KMS-11 (cell line): ENCODE measurements around the gene FOXN1.

Source experiments
- H2AFZ ChIP-seq: fragments of 200-600 bp; sonication (generic); 2 replicates; pipeline ENCODE4 v1.6.1; 2016; ENCODE audit warnings: antibody characterized with exemption, mixed run types, low read depth
- H3K27ac ChIP-seq: fragments of 200-600 bp; sonication (generic); 2 replicates; pipeline ENCODE4 v1.6.1; 2016; ENCODE audit warnings: mild to moderate bottlenecking, mixed run types
- H3K27me3 ChIP-seq: fragments of 200-600 bp; sonication (generic); 2 replicates; pipeline ENCODE4 v1.6.1; 2017; ENCODE audit warnings: mild to moderate bottlenecking, low read depth, mixed run types, moderate library complexity; ENCODE audit not compliant: insufficient read depth
- H3K36me3 ChIP-seq: fragments of 200-600 bp; sonication (generic); 2 replicates; pipeline ENCODE4 v1.6.1; 2017; ENCODE audit warnings: mild to moderate bottlenecking, mixed run types; ENCODE audit not compliant: insufficient read depth
- H3K4me1 ChIP-seq: fragments of 200-600 bp; sonication (generic); 2 replicates; pipeline ENCODE4 v1.6.1; 2016; ENCODE audit warnings: mild to moderate bottlenecking, low read depth, mixed run types; ENCODE audit not compliant: poor library complexity, severe bottlenecking
- H3K4me2 ChIP-seq: fragments of 200-600 bp; sonication (generic); 2 replicates; pipeline ENCODE4 v1.7.0; 2016; ENCODE audit warnings: mild to moderate bottlenecking, mixed run types
- H3K4me3 ChIP-seq: fragments of 200-600 bp; sonication (generic); IDR thresholded peaks from 2 replicates; pipeline ENCODE4 v1.6.1; 2017; ENCODE audit warnings: low read depth, low read length, mixed read lengths; ENCODE audit not compliant: insufficient read depth
- H3K79me2 ChIP-seq: fragments of 200-600 bp; sonication (generic); 2 replicates; pipeline ENCODE4 v1.6.1; 2016; ENCODE audit warnings: low read depth, mixed run types; ENCODE audit not compliant: insufficient read depth
- H3K9ac ChIP-seq: fragments of 200-600 bp; sonication (generic); 2 replicates; pipeline ENCODE4 v1.6.1; 2016; ENCODE audit warnings: mild to moderate bottlenecking, mixed run types
- H4K20me1 ChIP-seq: fragments of 200-600 bp; sonication (generic); 2 replicates; pipeline ENCODE4 v1.6.1; 2016; ENCODE audit warnings: mild to moderate bottlenecking, mixed run types; ENCODE audit not compliant: insufficient read depth
- TF ChIP-seq, protein P1 (sequence below): fragments of 200-600 bp; sonication (generic); conservative IDR thresholded peaks from 2 replicates; pipeline ENCODE4 v1.6.1; 2017; ENCODE audit warnings: low read depth, mild to moderate bottlenecking, antibody characterized with exemption, low read length, moderate library complexity, mixed read lengths

FOXN1 gene

GRCh38 chr17:28482551-28483199 is 23.5 kb upstream of the FOXN1 start:
- Histone ChIP-seq H4K20me1 (no peaks in the 10 kb centered on the region), H3K4me1 (no peaks in the 10 kb centered on the region), H3K27ac (no peak overlapping the region), H2AFZ (no peak overlapping the region), H3K4me2 (no peak overlapping the region), H3K79me2 (no peaks in the 10 kb centered on the region), H3K9ac (no peak overlapping the region), H3K27me3 (no peaks in the 10 kb centered on the region), H3K36me3 (no peaks in the 10 kb centered on the region), H3K4me3 (no peak overlapping the region)
- TF ChIP-seq, protein P1, sequence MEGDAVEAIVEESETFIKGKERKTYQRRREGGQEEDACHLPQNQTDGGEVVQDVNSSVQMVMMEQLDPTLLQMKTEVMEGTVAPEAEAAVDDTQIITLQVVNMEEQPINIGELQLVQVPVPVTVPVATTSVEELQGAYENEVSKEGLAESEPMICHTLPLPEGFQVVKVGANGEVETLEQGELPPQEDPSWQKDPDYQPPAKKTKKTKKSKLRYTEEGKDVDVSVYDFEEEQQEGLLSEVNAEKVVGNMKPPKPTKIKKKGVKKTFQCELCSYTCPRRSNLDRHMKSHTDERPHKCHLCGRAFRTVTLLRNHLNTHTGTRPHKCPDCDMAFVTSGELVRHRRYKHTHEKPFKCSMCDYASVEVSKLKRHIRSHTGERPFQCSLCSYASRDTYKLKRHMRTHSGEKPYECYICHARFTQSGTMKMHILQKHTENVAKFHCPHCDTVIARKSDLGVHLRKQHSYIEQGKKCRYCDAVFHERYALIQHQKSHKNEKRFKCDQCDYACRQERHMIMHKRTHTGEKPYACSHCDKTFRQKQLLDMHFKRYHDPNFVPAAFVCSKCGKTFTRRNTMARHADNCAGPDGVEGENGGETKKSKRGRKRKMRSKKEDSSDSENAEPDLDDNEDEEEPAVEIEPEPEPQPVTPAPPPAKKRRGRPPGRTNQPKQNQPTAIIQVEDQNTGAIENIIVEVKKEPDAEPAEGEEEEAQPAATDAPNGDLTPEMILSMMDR: no peak

DNA sequence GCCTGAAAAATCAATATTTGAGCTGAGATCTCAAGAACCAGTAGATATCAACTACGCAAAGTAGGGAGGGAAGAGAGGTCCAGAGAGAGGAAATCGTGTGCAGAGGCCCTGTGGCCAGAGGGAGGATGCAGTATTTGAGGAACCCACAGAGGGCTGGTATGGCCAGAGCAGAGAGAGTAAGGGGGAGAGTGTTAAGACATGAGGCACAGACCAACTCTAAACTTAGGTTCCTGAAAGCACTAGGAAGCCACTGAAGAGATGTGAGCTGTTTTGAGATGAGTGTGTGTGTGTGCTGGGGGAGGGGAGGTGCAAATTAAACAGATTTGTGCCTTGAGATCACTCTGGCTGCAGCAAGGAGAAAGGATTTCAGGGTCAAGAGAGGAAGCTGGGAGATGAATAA is 21.9 kb upstream of the FOXN1 start:
- no peaks in the 10 kb centered on the region for H3K36me3 ChIP-seq
- H3K4me1 ChIP-seq: no peaks in the 10 kb centered on the region
- no peaks in the 10 kb centered on the region for H4K20me1 ChIP-seq
- TF ChIP-seq, protein P1: no peak
- no peaks in the 10 kb centered on the region for H3K79me2 ChIP-seq
- H3K27me3 ChIP-seq: no peaks in the 10 kb centered on the region
- no peak overlapping the region for H3K27ac ChIP-seq
- H3K9ac ChIP-seq: no peak overlapping the region
- H3K4me3 ChIP-seq: no peak overlapping the region
- H2AFZ ChIP-seq: no peak overlapping the region; the same call in 1 of the 2 replicates
- no peak overlapping the region for H3K4me2 ChIP-seq

GRCh38 chr17:28485049-28485448 is 21.1 kb upstream of the FOXN1 start:
- TF ChIP-seq, protein P1: no peak

DNA sequence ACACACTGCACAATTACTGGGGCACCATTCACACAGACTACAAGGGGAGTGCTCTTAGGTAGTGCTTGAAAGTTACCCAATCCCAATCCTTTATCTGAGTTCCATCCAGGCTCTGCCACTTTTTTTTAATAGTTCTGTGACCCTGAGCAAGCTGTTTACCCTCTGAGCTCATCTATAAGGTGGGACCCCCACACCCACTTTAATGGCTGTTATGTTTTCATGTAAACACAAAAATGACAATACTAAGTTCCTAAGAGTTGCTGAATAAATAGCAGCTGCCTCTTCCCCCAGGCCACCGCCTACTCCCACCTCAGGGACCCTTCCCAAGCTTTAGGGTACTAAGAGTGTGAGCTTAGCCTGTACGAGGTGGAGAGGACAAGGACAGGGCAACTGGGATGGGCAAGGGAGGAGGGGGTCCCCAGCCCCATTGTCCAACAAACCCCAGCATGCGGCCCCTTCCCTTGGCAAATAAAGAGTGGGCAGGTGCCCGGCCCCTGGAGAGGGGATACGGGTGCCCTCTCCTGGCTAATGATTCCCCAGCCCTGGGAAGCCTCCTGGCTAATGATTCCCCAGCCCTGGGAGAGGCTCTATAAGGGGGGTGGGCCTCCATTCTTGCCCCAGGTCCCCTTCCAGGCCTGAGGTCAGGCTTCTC is 18.1 kb upstream of the FOXN1 start:
- H3K27me3 ChIP-seq: peaks cover 12% of the 10 kb centered on the region
- no peaks in the 10 kb centered on the region for H3K79me2 ChIP-seq
- H3K27ac ChIP-seq: no peak overlapping the region
- no peaks in the 10 kb centered on the region for H3K4me1 ChIP-seq
- H3K9ac ChIP-seq: no peak overlapping the region
- TF ChIP-seq, protein P1: no peak
- H4K20me1 ChIP-seq: no peaks in the 10 kb centered on the region
- no peak overlapping the region for H3K4me2 ChIP-seq
- H3K4me3 ChIP-seq: no peak overlapping the region
- no peaks in the 10 kb centered on the region for H3K36me3 ChIP-seq
- no peak overlapping the region for H2AFZ ChIP-seq

More at GRCh38 chr17:28485049-28485448, 21.1 kb upstream of the FOXN1 start:
- H3K9ac ChIP-seq: no peak overlapping the region
- H3K79me2 ChIP-seq: no peaks in the 10 kb centered on the region
- H3K27ac ChIP-seq: no peak overlapping the region
- no peak overlapping the region for H3K4me3 ChIP-seq
- H3K27me3 ChIP-seq: no peaks in the 10 kb centered on the region
- no peak overlapping the region for H3K4me2 ChIP-seq
- no peak overlapping the region for H2AFZ ChIP-seq
- H3K36me3 ChIP-seq: no peaks in the 10 kb centered on the region
- H4K20me1 ChIP-seq: no peaks in the 10 kb centered on the region
- H3K4me1 ChIP-seq: no peaks in the 10 kb centered on the region
